HG03354 (cell line): ENCODE results near the gene DESI2.
A peak's percentile ranks its signal among the peaks of the same experiment; 100 is the strongest.

Experiments used
- ATAC-seq: cut with Tn5 transposase; IDR thresholded peaks from one replicate; pipeline ENCODE4 v1.9.1; 2021; ENCODE audit warnings: mild to moderate bottlenecking; ENCODE audit not compliant: unreplicated experiment, poor library complexity, severe bottlenecking

DESI2 gene

DNA sequence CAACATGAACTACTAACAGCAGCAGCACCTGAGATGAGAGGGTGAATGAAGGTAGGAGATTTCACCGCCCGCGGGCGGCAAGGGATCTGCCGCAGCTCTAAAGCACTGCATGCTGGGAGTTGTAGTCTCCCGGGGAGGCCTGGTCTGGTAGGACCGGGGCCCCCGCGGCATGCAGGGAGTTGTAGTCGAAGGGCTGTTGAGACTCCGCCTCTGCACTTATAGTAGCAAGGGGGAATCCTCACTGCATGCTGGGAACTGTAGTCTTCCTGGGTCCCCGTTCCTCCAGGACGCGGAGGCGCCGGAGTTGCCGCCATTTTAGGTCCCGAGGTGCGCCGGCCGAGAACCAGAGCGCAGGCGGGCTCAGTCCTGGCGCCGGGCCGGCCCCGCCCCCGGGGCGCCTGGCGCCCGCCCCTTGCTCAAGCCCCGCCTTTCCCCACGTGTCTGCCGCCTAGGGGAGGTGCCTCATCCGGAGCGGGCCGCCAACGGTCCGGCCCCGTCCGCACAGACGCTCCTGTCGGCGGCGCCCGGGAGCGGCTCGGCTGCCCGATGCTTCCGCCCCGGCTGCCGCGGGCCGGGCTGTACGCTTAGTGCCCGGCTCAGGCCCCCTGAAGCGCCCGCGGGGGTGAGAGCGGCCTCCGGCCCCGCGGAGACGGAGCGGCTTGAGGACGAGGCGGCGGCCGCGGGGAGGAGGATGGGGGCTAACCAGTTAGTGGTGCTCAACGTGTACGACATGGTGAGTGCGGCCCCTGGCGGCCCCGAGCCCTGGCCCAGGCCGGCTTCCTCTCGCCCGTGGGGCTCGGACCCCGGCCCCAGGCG lies at the start of gene DESI2:
Gene DESI2 (plus strand): TSS at position 504 of the 816 bp plus-strand sequence. CDS start 188 bp downstream, at position 692.
- peak; percentile 96 for ATAC-seq

DNA sequence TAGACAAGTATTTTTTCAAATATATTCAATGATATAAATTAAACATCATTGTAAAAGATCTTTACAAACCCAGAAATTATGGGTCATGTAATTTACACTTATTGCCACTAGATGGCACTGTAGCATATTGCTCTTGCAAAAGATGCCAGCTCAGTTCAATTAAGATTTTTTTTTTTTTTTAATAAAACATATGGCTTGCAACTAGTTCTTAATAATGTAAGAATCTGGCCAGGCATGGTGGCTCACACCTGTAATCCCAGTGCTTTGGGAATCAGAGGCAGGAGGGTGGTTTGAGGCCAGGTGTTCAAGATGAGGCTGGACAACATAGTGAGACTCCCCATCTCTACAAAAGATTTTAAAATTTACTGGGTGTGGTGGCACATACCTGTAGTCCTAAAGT lies 49.4 kb upstream of the DESI2 start:
- ATAC-seq: no peak

DNA sequence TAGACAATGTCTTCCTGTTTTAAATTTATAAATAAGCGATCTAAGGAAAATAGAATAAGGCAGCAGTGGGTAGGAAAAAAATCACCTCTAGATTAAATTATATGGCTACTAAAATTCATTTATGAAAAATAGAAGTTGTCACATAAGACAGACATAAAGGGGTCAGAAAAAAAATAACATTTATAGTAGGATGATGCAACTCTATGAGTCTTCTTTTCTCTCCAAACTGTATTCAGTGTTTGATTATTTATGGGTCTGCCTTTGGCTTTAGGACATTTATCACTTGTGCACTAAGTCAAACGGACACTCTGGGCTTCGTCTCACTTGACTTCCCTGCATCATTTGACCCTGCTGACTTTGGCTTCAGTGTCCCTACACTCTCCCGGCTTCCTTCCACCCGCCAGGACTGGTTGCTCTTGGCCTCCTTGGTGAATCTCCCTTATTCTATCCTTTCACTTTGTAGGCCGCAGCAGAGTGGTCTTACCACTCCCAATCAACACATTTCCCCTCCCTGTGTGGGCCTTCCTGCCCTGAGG lies 47.0 kb upstream of the DESI2 start:
- ATAC-seq: no peak

DNA sequence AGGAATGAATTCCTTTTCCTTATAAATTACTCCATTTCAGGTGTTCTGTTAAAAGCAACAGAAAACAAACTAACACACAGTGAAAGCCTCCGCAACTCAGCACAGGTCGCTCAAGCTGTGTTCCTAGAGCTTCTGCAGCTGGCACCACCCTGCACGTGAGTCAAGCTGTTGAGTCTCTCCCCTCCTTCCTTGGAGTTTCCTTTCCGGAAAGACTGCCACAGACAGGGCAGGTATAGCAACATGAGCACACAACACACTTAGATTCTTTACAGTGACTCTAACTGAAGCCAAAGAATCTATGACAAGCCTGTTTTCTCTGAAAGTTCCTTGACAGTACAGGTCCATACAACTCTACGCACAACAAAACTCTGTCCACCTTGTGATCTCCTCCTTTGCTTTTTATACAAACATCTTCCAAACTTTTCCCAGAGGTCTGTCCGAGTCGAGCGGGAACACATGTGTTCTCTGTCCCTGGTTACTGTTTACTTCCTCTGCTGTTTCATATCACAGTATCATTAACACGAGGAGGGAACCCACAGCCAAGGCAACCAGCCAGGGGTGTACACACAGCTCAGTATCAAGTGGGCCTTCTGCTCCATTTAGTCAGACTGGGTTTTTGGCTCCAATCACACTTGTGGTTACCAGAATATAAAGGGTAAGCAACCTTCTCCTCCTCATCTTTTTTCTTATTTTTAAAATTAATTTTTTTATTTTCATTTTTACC lies 38.7 kb upstream of the DESI2 start:
- ATAC-seq: no peak

DNA sequence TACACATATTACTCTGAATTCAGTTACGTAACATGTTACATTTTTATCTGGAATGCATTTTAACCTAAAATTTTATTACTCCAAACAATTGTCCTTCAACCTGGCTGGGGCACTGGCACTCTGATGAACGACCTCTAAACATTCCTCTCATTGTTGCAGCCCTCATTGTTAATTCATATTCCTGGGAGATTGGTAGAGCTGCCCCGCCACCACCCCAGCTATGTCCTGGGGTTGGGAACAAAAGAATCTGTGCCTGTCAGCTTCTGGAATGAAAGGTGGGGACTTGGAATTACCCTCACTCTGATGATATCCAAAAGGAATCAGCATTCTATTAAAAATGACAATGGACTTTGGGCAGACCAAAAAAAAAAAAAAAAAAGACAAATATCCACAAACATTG lies 38.0 kb upstream of the DESI2 start:
- no peak for ATAC-seq

DNA sequence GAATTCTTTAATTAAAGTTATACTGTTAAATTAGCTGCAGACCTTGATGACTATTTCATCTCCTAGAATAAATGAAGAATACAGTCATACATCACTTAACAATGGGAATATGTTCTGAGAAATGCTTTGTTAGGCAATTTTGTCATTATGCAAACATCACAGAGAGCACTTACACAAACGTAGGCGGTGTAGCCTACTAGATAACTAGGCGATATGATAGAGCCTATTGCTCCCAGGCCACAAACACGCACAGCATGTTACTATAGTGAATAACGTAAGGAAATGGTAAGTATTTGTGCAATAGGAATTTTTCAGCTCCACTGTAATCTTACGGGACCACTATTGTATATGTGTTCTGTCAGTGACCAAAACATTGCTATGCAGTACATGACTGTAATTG lies 37.6 kb upstream of the DESI2 start:
- ATAC-seq: no peak

DNA sequence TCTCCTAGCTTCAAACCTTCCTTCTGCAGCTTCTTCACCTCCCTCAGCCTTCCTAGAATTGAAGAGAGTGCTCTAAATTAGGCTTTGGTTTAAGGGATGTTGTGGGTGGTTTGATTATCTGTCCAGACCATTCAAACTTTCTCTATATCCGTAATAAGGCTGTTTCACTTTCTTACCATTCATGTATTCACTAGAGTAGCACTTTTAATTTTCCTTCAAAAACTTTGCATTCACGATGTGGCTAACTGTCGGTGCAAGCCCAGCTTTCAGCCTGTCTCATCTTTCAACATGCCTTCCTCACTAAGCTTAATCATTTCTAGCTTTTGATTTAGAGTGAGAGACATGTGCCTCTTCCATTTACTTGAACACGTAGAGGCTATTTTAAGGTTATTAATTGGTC lies 26.2 kb upstream of the DESI2 start:
- no peak for ATAC-seq

DNA sequence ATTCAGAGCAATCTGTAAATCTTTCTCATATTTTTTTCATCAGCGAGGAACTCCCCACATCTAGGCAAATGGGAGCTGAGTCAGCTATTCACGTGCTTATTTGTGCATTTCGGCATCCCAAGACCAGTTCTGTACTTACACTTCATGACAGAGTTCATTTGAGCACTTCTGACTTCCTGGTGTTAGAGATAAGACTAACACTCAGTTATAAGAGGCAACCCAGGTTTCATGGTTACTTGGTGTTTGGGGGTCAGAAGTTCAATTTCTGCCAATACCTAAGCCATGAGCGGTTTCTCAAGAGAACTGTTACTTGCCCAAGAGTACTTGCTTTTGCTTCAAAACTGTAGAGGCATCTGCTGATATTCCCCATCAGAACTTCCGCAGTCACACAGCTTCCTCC lies 24.1 kb upstream of the DESI2 start:
- ATAC-seq: no peak

DNA sequence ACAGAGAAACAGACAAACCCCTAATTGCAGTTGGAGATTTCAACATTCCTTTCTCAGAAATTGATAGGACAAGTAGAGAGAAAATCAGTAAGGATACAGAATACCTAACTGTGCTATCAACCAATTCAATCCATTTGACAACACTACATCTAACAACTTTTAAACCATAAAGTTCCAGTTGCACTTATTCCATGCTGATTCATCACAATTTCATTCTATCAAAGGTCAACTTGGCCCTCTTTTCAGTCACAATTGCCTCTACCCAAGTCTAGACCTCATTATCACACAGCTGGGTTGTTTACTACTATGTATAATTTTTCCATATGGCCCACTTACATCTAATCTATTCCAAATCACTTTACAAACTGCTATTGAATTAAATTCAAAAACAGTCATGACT lies 19.8 kb upstream of the DESI2 start:
- ATAC-seq: no peak

DNA sequence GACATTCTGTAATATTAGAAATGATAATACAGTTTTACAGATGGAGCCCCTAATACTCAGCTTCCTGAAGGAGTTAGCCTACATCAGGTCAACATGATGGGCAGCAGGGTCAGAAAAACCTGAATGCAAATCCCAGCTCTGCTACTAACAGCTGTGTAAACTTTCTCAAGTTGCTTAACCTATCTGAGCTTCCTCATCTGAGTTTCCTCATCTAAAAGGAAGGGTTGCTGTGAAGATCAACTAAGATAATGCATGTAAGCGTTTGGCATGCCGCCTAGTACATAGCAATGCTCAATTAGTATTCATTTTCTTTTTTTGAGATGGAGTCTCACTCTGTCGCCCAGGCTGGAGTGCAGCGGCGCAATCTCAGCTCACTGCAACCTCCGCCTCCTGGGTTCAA lies 18.4 kb upstream of the DESI2 start:
- ATAC-seq: no peak

DNA sequence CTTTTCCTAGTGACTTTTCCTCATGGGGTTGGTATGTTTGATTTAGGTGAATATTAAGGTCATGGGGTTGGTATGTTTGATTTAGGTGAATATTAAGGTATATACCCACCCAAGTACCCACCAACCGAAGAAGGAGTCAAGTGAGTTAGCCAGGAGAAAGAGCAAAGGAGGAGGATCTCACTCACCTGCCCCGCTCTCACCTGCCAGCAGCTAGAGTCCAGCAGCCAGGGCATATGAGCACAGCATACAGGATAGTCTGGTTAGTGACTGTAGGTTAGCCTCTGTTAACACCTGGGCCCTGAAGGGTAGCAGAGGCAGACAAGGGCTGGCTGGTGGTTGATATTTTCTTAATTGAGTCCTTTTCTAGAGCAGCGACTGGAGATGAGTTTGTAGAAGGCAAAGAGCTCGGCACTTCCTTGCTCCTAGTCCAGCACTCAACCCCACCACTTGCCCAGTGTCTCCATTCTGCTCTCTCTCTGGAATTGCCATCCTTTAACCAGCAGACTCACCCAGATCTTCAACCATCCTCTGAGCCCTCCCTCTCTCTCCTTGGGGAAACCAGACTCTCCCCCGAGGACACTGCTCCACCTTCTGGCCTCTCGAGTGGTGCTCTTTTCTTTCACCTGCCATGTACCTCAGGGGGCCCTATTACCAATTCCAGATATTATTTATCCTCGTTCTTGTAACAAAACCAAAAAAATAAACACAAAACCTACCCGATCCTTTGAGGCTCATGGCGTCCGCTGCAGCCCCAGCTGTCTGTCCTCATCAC lies 16.3 kb upstream of the DESI2 start:
- no peak for ATAC-seq

DNA sequence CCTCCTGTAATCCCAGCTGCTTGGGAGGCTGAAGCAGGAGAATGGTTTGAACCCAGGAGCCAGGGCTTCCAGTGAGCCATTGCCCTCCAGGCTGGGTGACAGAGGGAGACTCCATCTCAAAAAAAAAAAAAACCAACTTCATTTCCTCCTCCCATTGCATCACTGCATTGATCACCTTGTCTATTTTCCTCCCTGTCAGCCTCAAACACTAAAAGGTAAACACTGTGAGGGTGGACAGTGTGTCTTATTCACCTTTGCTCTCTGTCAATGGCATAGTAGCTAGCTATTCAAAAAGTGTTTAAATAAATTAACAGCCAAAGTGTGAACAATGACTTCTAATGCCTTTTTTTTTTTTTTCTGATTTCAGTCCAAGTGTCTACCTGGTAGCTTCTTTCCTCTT lies 13.4 kb upstream of the DESI2 start:
- no peak for ATAC-seq

DNA sequence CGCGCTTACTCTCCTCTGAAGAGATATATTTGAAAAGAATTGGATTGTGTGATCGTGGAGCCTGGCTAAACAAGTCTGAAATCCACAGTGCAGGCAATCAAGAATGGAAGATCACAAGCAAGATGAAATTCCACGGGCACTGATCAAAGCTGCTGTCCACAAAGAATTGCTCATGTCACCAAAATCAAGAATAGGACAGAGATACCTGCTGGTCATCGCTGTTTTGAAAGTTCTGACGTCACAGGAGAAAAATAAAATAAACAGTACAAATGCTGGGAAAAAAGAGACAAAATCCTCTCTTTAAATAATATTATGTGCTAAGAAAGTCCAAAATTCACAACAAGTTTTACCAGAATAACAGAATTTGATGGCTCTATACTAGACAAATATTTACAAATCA lies 12.0 kb upstream of the DESI2 start:
- no peak for ATAC-seq

DNA sequence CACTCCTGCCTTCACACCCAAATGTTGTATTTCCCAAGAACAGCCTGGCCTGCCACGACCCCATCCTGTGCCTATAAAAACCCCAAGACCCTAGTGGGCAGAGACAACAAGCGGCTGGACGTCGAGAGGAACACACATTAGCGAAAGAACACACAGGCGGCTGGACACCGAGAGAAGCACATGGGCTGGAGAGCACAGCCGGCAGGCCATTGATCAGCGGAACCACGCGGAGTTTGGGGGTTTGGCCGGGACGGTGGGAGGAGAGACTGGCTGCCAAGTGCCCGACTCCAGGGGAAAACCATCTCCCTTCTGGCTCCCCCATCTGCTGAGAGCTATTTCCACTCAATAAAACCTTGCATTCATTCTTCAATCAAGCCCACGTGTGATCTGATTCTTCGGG lies 10.4 kb upstream of the DESI2 start:
- no peak for ATAC-seq

DNA sequence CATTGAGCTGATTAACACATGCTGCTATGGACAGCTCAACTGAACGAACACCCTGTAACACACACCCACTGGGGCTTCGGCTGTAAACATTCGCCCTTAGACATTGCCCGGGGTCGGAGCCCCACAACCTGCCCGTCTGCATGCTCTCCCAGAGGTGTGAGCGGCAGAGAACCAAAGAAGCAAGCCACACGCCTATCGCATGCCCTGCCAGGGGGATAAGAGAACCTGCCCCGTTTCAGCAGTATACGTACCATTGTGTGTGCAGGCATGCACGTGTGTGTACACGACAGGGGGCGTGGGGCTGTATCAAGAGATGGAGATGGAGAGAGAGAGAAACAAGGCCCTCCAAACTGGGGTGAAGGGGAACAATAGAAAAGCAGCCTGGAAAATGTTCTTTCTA lies 9.9 kb upstream of the DESI2 start:
- no peak for ATAC-seq

DNA sequence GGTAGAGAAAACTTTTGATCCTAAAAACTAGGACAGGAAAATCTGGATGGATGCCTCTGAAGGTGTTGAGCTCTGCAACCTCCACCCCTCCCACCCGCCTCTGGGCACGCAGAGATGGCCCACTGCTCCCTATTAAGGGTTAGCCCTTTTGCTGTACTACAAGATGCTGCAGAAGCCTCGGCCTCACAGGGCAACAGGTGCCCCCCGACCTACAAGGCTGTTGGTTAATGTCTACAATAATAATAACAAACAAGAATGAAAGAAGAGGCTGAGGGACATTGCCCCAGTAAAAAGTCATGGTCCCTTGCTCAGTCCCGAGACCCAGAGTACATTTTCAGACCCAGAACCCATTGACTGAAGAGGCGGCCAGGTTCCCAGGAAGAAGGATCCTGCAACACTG lies 7.5 kb upstream of the DESI2 start:
- no peak for ATAC-seq

DNA sequence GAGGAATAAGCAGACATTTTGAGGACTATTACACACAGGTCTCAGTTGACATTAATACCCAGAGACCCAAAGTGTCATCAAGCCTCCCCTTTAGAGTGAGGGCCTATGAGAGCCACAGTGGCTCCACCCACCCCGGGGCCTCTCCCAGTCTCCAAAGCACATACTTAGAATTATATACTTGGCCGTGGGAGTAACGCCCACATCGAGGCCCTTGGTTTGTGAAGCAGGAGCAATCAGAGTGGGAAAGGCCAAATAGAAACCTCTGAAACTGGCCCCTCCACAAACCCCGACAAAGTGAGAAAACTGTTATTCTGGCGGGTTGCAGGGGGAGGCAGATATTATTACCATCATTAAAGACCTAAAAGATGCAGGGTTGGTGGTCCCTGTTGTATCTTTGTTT lies 7.0 kb upstream of the DESI2 start:
- ATAC-seq: no peak

DNA sequence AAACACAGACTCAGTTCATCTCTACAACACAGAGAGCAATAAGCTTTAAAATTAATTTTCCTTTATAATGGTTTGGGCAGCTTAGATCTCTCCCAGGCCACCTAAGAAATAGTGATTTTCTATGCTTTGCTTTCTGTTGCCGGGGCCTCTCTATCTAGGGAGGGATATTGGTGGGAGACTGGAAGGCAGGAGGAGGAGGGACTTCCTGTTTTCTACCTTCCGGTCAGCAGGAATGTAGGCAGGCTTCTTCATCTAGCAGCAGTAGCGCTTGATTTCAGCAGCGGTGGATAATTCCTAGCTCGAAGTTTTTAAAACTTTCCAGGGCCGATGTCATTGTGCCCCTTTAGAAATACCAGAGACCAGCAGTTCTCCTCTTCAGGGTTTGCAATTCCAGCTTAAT lies 5.1 kb upstream of the DESI2 start:
- ATAC-seq: no peak

DNA sequence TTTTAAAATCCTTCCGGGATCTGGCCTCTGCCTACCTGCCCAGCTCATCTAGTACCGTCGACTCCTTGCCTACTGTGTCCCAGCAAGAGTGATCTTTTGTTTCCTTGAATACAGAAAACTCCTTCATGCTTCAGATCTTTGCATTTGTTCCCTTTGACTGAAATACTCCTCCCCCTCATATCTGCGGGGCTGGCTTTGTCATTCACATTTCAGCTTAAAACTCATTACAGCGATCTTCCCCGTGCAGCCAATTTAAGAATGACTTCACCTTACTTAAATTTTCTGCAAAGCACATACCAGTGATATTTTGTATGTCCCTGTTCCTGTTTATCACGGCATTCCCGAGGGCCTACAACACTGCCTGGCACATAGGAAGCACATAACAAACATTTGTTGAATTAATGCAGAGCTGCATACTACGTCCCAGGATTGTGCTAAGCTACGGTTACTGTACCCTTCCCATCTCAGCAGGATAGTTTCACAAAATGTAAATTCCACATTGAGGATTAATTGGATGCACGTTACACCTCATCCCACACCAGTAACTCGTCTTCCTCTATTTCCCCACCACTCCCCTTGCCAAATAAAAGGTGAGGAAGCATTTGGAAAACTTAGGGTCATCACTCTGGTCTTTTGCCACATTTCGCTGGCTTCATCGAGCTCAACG lies 837 bp upstream of the DESI2 start:
- no peak for ATAC-seq
